ENCODE results near the gene LDLRAP1.
"Not testable (repeated sequence)": the region's sequence is repeated elsewhere in the genome, so short reads cannot be mapped to it uniquely, and the experiment has no call there.

Gene LDLRAP1

DNA sequence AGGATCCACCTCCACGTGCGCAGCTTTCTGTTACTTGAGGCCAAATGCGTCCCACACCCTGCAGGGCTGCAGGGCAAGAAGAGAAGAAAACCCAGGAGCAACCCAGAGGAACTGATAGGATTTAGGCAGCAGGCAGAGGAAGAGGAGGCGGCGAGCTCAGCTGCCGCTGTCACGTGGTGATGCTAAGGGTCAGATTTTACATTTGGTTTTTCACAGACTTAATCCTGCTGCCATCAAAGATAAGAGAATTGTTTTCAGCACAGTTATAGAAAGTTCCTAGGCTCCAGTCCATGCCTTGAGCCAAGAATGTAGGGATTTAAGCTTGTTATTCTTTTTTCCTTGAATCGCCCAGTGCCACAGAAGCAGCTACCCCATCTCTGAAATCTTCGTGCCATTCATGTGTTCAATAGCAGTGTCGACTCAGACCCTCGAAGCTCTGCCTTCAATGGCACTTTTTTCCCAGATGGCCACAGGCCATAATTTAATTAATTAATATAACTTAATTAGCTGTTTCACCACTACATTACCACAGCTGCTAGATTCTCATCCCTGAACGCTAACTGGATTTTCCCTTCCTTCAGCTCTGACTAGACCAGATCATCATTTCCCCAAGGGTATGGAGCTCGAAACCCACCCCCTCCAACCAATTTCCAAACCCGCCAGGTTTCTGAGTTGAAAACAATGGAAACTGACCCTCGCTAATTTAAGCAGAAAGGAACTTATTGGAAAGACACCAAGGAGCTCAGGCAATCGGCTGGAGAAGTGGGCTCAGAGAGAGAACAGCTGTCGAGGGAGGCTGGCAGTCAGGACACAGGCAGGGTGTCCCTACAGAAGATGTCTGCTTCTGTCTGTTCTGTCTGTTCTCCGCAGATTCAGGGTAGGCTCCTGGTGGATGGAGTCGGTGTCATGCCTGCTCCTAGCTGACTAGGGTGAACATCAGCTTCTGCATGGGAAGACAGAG, 36.2 kb downstream of the LDLRAP1 start:
- DNase-seq = peak; percentile 32

DNA sequence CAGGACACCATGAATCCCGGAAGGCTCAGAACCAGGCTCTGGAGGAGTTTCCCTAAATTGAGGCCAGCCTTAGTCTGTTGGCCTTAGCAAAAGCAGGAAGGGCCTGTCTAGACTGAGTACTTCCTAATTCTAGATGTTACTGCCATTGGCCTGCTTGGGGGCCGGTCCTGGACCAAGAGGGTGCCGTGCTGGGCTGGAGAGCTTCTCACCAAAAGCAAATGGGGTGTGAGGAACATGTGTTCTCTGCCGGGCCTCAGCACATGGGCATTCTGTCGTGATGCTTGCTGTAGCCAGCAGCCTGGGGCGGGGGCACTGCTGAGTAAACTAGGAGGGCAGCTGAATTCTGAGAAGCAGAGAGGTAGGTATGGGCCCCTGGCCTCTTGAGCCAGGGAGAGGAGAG, 37.5 kb downstream of the LDLRAP1 start:
- no peak for DNase-seq

DNA sequence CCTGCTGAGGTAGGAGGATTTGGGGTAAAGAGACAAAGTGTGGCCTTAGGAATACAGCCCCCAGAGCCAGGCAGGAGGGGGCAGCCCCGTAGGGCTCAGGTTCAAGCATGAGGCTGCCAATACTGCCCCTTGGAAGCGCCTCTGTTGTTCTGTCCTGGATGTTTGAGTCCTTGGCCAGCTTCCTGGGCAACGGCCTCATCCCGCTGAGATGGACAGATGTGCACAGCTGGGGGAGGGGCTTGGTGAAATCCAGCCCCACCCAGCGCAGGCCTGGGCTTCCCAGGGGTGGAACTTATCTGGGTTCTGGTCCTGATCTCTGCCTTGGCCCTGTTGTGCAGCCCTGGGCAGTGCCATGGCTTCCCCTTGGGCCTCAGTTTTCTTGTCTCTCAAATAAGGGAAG, 38.4 kb downstream of the LDLRAP1 start:
- no peak for DNase-seq

DNA sequence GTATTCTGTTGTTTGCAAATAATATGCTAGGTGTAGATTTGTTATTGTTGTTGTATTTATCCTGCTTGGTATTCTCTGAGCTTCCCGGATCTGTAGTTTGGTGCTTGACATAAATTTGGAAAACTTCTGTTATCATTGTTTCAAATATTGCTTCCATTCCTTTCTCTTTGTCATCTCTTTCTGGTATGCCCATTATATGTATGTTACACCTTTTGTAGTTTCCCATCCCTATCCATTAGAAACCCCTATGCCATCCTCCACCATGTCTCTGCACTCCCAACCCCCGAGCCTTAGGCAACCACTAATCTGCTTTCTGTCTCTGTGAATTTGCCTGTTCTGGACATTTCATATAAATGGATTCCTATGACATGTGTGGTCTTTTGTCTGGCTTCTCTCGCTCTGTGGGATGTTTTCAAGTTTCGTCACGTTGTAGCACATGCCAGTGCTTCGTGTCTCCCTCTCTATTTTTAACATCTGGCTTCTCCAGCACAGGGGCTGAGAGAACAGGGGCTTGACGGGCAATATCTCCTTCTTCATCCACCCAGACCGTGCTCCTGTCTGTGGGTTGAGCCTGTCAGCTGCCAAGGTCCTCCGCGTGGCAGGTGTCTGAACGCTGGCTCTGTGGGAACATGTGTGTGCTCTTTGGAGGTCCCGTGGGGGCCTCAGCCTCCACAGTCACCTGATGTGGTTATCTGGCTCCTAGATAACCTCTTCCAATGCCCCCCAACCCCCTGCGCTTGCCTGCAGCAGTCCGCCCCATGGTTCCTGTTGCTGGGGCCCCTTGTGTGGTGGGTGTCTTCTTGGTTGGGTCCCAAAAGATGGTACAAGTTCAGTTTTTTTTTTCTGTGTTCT, 40.3 kb downstream of the LDLRAP1 start:
- DNase-seq = peak; percentile 41

DNA sequence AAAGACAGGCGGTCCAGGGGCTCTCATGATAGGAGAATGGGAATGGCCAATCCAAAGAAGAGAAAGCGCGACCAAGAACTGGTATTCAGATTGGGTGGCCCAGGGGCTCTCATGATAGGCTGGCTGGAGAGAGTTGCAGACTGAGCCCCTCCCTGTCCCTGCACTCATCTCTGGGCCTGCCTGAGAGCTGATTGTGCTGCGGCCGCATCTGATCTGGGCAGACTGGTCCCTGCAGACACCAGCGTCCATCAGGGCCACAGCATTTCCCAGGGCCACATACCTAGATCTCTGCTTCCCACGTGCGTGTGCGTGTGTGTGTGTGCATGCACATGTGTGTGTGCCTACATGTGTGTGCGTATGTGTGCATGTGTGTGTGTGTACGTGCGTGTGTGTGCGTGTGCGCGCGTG, 42.8 kb downstream of the LDLRAP1 start:
- no peak for DNase-seq

DNA sequence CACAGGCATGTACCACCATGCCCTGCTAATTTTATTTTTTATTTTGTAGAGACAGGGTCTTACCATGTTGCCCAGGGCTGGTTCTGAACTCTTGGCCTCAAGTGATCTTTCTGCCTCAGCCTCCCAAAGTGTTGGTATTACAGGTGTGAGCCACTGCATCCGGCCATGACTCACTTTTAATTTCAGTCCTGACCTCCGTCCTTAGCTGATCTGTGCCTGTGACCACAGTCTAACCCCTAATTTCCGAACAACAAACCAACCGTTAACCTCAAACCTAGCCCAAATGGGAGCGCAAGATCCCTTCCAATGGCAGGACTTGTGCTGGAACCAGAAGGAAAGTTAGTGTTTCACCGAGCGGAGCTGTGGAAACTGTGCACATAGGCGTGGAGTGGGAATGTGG, 43.9 kb downstream of the LDLRAP1 start:
- no peak for DNase-seq

DNA sequence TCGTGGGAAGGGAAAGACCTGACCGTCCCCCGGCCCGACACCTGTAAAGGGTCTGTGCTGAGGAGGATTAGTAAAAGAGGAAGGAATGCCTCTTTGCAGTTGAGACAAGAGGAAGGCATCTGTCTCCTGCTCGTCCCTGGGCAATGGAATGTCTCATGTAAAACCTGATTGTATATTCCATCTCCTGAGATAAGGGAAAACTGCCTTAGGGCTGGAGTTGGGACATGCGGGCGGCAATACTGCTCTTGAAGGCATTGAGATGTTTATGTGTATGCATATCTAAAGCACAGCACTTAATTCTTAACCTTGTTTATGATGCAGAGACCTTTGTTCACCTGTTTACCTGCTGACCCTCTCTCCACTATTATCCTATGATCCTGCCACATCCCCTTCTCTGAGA, 44.8 kb downstream of the LDLRAP1 start:
- not testable (repeated sequence) for DNase-seq

DNA sequence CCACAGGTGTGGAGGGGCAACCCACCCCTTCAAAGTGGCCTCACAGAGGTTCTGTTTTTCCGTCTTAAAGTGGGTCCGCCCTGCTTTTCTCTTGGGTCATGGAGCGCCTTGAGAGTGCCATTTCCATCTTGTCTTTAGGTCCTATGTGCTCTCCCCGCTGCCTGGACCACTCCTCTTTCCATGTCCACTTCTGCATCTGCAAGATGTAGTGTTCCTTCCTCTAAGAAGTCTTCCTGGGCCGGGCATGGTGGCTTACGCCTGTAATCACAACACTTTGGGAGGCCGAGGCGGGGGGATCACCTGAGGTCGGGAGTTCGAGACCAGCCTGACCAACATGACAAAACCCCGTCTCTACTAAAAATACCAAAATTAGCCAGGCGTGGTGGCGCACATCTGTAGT, 45.4 kb downstream of the LDLRAP1 start:
- not testable (repeated sequence) for DNase-seq

DNA sequence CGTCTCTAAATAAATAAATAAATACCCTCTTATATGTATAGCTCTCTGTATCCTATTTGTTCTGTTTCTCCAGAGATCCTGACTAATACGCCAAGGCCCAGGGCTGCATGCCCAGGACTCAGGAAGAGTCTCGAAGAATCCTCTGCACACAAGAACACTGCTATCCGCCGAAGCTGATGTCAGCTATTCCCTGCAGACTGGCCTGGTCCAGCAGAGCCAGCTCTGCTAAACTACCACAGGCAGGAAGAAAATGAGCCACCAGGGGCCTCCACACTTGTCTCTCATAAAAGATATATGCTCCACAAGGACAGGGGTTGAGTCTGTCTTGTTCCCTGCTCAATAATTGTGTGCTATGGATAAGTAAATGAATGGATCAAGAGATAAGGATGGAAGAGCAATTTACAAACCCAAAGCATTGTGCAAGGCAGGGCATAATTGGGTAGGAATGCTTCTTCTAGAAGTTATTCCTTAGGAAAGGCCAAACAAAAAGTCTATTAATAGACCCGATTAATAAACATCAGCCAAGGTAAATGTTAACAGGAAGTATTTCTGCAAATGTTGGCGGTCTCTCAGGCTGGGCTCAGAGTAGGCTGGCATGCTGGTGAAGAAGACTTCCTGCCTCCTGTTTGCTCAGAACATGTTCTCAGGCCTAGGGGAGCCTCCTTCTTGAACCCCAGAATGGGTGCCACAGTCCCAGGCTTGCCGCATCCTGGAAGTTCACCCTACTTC, 46.9 kb downstream of the LDLRAP1 start:
- no peak for DNase-seq

DNA sequence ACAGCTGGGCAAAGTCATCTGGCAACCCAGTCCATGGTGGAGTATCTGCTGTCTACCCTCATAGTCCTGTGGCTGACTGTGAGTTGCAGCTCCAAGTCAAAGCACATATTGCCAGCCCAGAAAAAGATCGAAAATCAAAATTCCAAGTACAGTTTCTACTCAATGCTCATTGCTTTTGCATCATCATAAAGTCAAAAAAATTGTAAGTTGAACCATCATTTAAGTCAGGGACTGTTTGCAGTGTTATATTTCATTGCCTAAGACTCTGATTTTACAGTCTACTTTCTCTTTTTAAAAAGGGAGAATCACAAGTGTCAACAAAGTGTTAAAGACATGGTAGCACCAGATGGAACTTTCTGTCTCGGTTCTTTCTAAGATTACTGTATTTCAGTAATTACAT, 50.5 kb downstream of the LDLRAP1 start:
- no peak for DNase-seq

DNA sequence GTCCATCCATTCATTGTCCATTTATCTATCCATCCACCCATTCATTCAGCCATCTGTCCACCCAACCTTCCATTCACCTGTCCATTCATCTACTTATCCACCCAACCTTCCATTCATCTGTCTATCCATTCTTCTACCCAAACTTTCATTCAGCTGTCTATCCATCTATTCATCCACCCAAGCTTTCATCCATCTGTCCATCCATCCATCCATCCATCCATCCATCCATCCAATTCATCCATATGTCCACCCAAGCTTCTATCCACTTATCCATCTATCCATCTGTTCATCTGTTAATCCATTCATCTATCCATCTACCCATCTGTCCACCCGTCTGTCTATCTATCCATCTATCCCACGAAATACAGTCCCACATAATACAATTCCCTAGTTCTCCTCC, 51.6 kb downstream of the LDLRAP1 start:
- DNase-seq = no peak

DNA sequence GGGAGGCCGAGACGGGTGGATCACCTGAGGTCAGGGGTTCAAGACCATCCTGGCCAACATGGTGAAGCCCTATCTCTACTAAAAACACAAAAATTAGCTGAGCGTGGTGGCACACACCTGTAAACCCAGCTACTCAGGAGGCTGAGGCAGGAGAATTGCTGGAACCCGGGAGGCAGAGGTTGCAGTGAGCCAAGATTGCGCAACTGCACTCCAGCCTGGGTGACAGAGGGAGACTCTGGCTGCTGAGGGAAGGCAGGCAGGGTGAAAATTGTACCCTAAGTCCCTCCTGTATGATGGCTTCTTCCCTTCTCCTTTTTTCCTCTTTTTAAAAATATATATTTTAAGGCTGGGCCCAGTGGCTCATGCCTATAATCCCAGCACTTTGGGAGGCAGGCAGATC, 53.2 kb downstream of the LDLRAP1 start:
- DNase-seq = not testable (repeated sequence)

DNA sequence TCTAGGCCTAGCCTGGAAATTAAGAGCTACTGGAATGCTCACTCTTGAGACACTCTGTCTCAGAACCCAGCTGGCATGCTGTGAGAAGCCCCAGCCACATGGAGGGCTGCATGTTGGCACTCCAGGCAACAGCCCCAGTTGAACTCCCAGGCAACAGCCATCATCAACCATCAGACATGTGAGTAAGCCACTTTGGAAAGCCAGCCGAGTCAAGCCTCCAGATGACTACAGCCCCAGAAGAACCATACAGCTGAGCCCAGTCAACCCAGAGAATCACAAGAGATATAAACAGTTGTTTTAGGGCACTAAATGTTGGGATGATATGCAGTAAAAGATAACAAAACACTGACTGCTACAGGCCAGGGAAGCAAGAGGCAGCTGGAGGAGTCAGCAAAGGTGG, 55.5 kb downstream of the LDLRAP1 start:
- no peak for DNase-seq

DNA sequence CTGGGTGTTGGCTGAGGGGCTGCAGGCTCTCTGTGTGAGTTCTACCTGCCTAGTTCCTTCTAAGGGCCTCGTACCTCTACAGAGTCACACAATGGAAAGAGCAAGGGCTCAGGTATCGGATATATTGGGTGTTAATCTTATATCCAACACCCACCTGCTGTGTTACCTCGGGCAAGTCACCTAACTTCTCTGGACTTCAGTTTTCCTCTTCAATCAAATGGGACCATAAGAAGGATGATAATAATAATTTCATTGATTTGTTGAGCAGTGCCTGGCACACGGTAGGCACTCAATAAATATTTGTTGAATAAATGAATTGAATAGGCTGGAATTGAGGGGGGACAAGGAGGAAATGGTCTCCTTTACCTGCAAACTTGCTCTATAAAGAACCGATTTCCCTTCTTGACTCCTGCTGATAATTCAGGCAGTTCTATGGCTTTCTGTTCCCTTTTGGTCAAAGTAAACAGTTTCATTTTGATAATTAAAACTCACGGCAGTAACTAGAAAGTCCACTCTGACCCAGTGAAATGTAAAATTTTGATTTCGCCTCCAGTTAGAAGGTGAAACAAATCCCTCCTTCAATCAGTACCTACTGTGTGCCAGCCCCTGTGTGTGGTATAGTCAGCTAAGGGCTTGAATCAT, 56.7 kb downstream of the LDLRAP1 start:
- no peak for DNase-seq

DNA sequence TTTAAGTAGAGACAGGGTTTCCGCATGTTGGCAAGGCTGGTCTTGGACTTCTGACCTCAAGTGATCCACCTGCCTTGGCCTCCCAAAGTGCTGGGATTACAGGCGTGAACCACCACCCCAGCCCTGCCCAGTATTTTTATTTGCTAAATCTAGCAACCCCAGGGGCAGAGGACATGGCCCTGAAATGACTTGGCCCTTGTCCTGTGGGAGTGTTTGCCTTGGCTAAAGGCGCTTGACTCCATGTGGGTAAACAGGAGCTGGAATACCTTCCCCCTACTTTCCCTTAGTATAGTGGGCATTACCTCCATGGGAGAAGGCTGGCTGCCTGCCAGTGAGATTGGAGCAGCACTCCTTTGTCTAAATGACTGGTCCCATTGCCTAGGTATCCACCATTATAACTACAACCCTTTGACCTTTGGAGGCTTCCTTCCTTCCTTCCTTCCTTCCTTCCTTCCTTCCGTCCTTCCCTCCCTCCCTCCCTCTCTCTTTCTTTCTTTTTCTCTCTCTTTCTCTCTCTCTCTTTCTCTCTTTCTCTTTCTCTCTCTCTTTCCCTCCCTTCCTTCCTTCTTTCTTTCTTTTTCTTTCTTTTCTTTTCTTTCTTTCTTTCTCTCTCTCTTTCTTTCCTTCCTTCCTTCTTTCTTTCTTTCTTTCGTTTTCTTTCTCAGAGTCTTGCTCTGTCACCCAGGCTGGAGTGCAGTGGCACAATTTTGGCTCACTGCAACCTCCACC, 57.7 kb downstream of the LDLRAP1 start:
- not testable (repeated sequence) for DNase-seq

DNA sequence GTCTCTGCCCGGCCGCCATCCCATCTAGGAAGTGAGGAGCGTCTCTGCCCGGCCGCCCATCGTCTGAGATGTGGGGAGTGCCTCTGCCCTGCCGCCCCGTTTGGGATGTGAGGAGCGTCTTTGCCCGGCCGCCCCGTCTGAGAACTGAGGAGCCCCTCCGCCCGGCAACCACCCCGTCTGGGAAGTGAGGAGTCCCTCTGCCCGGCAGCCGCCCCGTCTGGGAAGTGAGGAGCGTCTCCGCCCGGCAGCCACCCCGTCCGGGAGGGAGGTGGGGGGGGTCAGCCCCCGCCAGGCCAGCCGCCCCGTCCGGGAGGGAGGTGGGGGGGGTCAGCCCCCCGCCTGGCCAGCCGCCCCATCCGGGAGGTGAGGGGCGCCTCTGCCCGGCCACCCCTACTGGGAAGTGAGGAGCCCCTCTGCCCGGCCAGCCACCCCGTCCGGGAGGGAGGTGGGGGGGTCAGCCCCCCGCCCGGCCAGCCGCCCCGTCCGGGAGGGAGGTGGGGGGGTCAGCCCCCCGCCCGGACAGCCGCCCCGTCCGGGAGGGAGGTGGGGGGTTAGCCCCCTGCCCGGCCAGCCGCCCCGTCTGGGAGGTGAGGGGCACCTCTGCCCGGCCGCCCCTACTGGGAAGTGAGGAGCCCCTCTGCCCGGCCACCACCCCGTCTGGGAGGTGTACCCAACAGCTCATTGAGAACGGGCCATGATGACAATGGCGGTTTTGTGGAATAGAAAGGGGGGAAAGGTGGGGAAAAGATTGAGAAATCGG, 60.6 kb downstream of the LDLRAP1 start:
- not testable (repeated sequence) for DNase-seq

DNA sequence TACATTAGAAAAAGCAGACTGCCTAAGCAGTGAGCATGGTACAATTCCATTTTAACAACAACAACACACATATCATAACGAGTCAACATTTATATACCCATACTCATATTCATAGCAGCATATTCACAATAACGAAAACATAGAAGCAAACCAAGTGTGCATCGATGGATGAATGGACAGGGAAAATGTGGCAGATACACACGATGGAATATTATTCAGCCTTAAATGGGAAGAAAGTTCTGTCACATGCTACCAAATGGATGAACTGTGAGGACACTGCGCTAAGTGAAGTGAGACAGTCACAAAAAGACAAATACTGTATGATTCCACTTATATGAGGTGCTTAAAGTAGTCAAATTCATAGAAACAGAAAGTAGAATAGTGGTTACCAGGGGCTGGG, 63.7 kb downstream of the LDLRAP1 start:
- no peak for DNase-seq

DNA sequence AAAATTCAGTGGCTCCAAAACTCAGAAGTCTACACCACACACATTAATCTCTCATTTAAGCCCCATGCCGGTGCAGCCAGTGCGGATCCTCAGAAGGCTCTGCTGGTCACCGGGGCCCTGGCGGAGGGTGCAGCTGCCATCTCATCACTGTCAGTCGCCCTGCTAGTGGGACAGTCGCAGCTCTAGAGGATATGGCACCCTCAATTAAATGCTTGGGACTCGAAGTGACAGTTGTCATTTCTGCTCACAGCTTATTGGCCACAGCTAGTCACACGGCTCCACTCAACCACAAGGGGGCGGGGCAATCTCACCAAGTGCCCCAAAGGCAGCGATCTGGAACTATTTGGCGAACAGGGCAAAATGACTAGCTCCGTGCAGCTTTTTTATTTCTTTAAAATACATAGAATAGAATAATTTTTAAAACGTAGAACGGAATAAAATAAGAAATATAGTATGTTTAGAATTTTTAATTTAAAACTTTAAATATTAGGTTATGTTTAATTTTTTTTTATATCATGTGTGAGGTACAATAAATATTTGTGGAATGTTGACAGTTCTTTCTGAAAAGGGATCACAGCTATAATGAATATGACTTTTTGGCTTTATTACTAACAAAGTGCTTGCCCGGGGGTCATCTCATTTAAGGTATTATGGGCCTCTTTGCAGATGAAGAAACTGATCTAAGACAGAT, 65.2 kb downstream of the LDLRAP1 start:
- peak; percentile 91 for DNase-seq

DNA sequence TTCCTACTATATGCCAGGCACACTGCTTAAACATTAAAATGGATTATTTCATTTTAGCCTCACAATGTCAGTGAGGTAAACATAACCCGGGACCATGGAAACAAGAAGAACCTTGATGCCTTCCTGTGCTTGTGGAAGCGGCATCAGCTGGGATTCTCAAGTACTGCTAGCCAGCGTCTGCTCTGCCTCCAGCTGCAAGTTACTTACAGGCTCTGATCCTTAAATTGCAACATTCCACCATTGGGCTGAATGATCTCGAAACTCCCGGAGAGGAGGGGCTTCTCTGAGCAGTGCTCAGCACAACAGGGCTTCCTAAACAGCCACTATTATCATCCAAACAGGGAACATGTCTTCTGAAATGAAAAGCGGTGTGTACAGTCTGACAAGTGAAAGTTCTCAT, 66.5 kb downstream of the LDLRAP1 start:
- DNase-seq = peak; percentile 30

DNA sequence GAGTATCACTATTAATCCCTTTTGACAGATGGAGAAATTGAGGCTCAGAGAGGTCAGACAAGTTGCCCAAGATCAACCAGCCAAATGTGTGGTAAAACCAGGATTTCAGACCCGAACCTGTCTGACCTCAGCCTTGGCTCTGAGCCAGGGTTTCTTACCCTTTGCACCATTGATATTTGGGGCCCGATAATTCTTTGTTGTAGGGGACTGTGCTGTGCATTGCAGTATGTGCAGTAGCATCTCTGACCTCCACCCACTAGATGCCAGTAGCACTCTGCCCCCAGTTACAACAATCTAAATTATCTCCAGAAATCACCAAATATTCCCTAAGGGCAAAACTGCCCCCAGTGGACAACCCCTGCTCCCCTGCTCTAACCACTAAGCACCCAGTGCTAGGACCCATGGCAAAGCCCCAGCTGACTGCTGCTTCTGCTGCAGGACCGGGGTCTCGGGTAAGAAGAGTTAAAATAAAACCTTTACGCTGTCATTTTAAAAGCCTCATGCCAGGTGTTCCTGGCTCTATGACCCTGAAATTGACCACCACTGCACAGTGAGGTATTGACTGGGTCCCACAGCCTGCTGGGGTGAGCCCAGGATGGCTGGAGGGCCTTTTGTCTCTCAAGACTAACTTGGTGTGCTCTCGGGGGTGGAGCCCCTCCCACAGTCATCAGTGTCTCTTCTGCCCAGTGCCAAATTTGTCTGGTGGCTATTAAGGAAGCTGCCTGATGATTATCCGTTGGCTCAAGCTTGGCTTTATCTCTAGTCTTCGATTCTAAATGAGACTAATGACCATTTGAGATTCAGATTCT, 67.6 kb downstream of the LDLRAP1 start:
- DNase-seq = no peak

Measured in NCI-H2171 treated with DMSO at 0.1 percent for 48 hours (cell line).